GM12801 (cell line): ENCODE results near the gene HBG2.
"Not testable (repeated sequence)": the region's sequence is repeated elsewhere in the genome, so short reads cannot be mapped to it uniquely, and the experiment has no call there.

Experiments
- CTCF ChIP-seq: IDR thresholded peaks from one replicate; pipeline ENCODE4 v1.5.1; 2011; ENCODE audit warnings: control low read depth; ENCODE audit not compliant: insufficient read length; ENCODE audit errors: extremely low read depth

Gene HBG2

GRCh38 chr11:5254646-5255413 is at the start of gene HBG2:
HBG2 (minus strand) TSS chr11:5254781; CDS start chr11:5254728, 53 bp downstream.
- not testable (repeated sequence) for TF ChIP-seq CTCF

- TF ChIP-seq CTCF = no peak
Observed at GRCh38 chr11:5304046-5304445, 49.5 kb upstream of the HBG2 start.

GRCh38 chr11:5303626-5304025 is 49.0 kb upstream of the HBG2 start:
- TF ChIP-seq CTCF = no peak

- no peak for TF ChIP-seq CTCF
Observed at GRCh38 chr11:5301846-5302245, 47.3 kb upstream of the HBG2 start, which contains the start of gene OR51B4. OR51B4 (minus strand) TSS chr11:5301946; CDS start chr11:5301946, 0 bp downstream.

GRCh38 chr11:5300251-5300650 is 45.7 kb upstream of the HBG2 start:
- no peak for TF ChIP-seq CTCF

GRCh38 chr11:5298451-5298850 is 43.9 kb upstream of the HBG2 start:
- TF ChIP-seq CTCF = no peak

- no peak for TF ChIP-seq CTCF
Observed at GRCh38 chr11:5297721-5298323, 43.2 kb upstream of the HBG2 start.
